CD4-positive, alpha-beta T cell treated with Interferon gamma for 1 hour (primary cell): ENCODE measurements around the gene TDRD1.

Source experiments
- DNase-seq: peaks from one replicate; pipeline ENCODE4 v3.0.0-alpha.2; 2020

Gene TDRD1

GRCh38 chr10:114272696-114273095 is 93.5 kb downstream of the TDRD1 start:
- DNase-seq, result no peak

GRCh38 chr10:114273910-114274309 is 94.8 kb downstream of the TDRD1 start:
- no peak for DNase-seq

GRCh38 chr10:114274616-114275453 is 95.7 kb downstream of the TDRD1 start:
- no peak for DNase-seq

- no peak for DNase-seq
These were observed 96.9 kb downstream of the TDRD1 start for GRCh38 chr10:114276066-114276465.

GRCh38 chr10:114276671-114277070 is 97.5 kb downstream of the TDRD1 start:
- DNase-seq, result no peak

GRCh38 chr10:114278140-114278883 is 99.2 kb downstream of the TDRD1 start:
- no peak for DNase-seq

GRCh38 chr10:114278884-114279191 is 99.7 kb downstream of the TDRD1 start:
- no peak for DNase-seq

GRCh38 chr10:114279289-114279688 is 100.1 kb downstream of the TDRD1 start:
- no peak for DNase-seq

GRCh38 chr10:114279901-114280644 is 100.9 kb downstream of the TDRD1 start:
- DNase-seq, result no peak

GRCh38 chr10:114281006-114281405 is 101.9 kb downstream of the TDRD1 start:
- no peak for DNase-seq

- DNase-seq, result no peak
These were observed 102.3 kb downstream of the TDRD1 start for GRCh38 chr10:114281461-114281860.
